Activated naive CD4-positive, alpha-beta T cell treated with anti-CD3 and anti-CD28 coated beads, Interleukin-2, amount 50 U/mL, for 72 hours (primary cell): ENCODE measurements around the gene ABRACL. TPM values are rescaled to one million over a fixed set of nuclear protein-coding genes. Genes with fewer than 3 reads are reported as not detected.

Source experiments
- ATAC-seq, 2 donors: fragments of 150-1000 bp; cut with Tn5 transposase; 2 replicates each; pipeline ENCODE4 v1.10.0; 2021; ENCODE audit warnings: mild to moderate bottlenecking in 2 of 2, moderate library complexity in 2 of 2
- DNase-seq, 2 donors: peaks; one replicate each; pipeline ENCODE4 v3.0.0; 2021 to 2022; ENCODE audit warnings: low spot score in 2 of 2
- H3K27ac Mint-ChIP-seq, 2 donors: one replicate each; pipeline ENCODE4 v1.8.0; 2022; ENCODE audit warnings: mild to moderate bottlenecking in 2 of 2, mixed read lengths in 2 of 2
- H3K36me3 Mint-ChIP-seq, 2 donors: one replicate each; pipeline ENCODE4 v1.8.0; 2022; ENCODE audit warnings: mixed read lengths in 2 of 2
- H3K9me3 Mint-ChIP-seq, 2 donors: one replicate each; pipeline ENCODE4 v1.8.0; 2022; ENCODE audit warnings: mixed read lengths in 2 of 2
- total RNA-seq, 2 donors: library from RNA; stranded (reverse); gene quantifications; one replicate each; pipeline ENCODE4 v1.2.3, GENCODE V29; 2022

ABRACL gene
- total RNA-seq, 2 donors from 2014 or later: 93.8 to 192 TPM

GRCh38 chr6:139066080-139066479 is 37.5 kb downstream of the ABRACL start:
- H3K36me3 Mint-ChIP-seq: no peaks in the 10 kb centered on the region
- ATAC-seq (no peak), DNase-seq (no peak)
- no peaks in the 10 kb centered on the region for H3K9me3 Mint-ChIP-seq
- H3K27ac Mint-ChIP-seq: no peak overlapping the region

DNA sequence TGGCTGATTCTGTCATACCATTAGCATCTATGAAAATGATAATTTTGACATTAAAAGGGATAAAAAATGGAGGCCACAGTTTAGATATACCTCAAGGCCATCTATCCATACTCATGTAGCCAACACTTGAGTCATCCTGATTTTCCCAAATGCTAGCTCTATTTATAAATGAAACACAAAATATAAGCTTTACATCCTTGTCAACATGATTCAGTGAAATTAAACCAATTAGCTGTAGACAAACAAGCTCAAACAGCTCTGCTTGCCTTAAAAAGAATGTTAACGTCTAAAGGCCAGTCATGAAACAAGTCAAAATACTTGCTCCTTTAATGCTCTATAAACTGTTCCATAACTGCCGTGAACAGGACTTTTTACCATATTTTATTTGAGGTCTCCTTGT is 40.3 kb downstream of the ABRACL start:
- no peaks in the 10 kb centered on the region for H3K9me3 Mint-ChIP-seq
- H3K36me3 Mint-ChIP-seq: no peaks in the 10 kb centered on the region
- ATAC-seq: no peak
- no peak for DNase-seq
- no peak overlapping the region for H3K27ac Mint-ChIP-seq

DNA sequence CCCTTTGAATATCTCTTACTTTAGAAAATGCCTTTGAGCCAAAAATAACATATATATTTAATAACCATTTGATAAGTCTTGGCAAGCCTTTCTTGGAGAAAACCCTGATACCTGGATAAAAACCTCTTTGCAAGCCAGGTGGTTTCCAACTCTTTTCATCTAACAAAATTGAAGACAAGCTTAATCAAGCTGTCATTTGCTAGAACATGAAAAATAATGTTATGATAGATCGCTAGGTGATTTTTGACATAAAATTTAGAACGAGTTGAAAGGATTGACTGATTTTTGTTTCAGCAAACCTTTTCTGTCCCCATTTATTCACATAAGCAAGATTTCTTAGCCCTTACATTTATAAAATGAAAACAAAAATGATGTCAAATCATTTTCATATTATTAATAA is 44.6 kb downstream of the ABRACL start:
- Mint-ChIP-seq H3K36me3 (no peaks in the 10 kb centered on the region), H3K27ac (no peak overlapping the region)
- no peak for DNase-seq

GRCh38 chr6:139079018-139079417 is 50.5 kb downstream of the ABRACL start:
- H3K36me3 Mint-ChIP-seq: no peaks in the 10 kb centered on the region
- no peaks in the 10 kb centered on the region for H3K9me3 Mint-ChIP-seq
- DNase-seq (no peak), ATAC-seq (no peak)
- no peak overlapping the region for H3K27ac Mint-ChIP-seq

More for the DNA sequence above, 44.6 kb downstream of the ABRACL start:
- ATAC-seq: no peak
- H3K9me3 Mint-ChIP-seq: no peaks in the 10 kb centered on the region

DNA sequence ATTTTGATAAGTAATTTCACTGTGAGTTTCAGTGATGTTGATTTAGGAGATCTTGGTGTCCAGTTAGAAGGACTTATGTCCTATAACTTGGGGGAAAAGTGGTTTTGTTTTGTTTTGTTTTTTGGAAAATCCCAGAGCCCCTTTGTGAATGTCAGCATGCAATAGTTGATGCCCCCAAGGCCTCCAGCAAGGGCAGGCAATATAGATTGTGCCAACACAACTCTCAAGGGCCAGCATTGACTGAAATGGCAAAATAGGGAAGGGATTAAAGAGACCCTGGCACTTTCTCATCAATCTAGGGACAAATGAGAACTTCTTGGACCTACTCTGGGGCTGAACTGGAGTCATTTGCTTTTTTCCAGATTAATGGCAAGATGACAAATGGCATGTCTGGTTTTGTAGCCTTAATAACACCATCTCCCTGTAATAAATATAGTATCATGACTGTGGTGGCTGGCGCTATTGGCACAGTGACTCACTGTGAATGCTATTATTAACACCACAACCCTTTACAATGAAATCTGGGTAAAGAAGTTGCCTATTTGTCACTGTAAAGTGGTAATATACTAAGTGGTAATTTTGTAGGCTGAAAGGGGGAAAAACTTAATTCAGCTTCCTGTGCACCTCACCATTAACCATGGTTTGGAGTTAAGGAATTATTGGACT is 51.8 kb downstream of the ABRACL start:
- DNase-seq: no peak
- ATAC-seq: no peak
- Mint-ChIP-seq H3K9me3 (no peaks in the 10 kb centered on the region), H3K36me3 (no peaks in the 10 kb centered on the region), H3K27ac (no peak overlapping the region)

DNA sequence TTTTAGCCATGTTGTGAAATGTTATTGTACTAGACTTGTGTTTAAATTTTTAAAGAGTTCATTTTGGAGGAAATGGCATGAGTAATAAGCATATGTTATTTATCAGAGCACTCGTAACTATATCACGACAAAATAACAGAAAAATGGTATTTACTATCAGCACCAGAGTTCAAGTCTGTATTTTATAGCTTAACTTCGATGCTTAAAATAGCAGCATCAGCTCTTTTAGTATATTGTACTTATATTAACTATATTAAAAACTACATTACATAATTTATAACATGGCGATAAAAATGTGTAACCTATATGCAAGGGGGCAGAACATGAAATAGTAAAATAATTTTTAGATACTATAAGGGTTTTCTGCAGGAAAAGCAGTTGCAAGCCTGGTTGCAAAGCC is 52.9 kb downstream of the ABRACL start:
- Mint-ChIP-seq H3K36me3 (no peaks in the 10 kb centered on the region), H3K27ac (no peak overlapping the region), H3K9me3 (peaks cover 0 to 5% of the 10 kb centered on the region in 2 donors)
- no peak for ATAC-seq
- no peak for DNase-seq

GRCh38 chr6:139082370-139082769 is 53.8 kb downstream of the ABRACL start:
- Mint-ChIP-seq H3K27ac (no peak overlapping the region), H3K9me3 (peaks cover under 1 to 5% of the 10 kb centered on the region in 2 donors), H3K36me3 (no peaks in the 10 kb centered on the region)
- no peak for DNase-seq
- no peak for ATAC-seq

DNA sequence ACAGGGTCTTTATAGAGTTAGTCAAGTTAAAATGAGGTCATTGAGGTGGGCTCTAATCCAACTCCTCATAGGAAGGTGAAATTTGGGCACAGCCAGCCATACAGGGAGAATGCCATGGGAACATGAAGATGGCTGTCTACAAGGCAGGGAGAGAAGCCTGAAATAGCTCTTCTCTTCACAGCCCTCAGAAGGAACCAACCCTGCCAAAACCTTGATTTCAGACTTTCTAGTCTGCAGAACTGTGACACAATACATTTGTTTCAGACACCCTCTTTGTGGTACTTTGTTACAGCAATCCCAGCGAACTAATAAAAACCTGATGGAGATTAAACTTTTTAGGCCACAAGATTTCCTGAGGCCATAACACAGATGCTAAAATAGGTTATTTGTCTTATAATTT is 63.3 kb downstream of the ABRACL start:
- Mint-ChIP-seq H3K9me3 (peaks cover 18 to 26% of the 10 kb centered on the region in 2 donors), H3K36me3 (peaks cover 15 to 30% of the 10 kb centered on the region in 2 donors), H3K27ac (no peak overlapping the region)
- DNase-seq (no peak), ATAC-seq (no peak)

Other genes with a start within 250 kb of the ABRACL start
- gene ECT2L, start 232.7 kb upstream of the ABRACL start, total RNA-seq: not detected
- 10 to 100 TPM; 40.5 to 59.6 TPM for gene REPS1, start 40.5 kb upstream of the ABRACL start, total RNA-seq
- gene HECA, start 106.3 kb downstream of the ABRACL start, total RNA-seq: 10 to 100 TPM; 59.6 to 83.3 TPM